Smooth muscle cell (in vitro differentiated cells): Measurements from ENCODE around the gene HTT-AS. TPM values are rescaled to one million over a fixed set of nuclear protein-coding genes. Genes with fewer than 3 reads are reported as not detected.
A peak's percentile ranks its signal among the peaks of the same experiment; 100 is the strongest.

Experiments
- DNase-seq: peaks from one replicate; lab custom pipeline; 2025; ENCODE audit not compliant: unreplicated experiment; lab: John Stamatoyannopoulos, UW
- H2AFZ ChIP-seq: fragments of 200-600 bp; sonication (generic); 2 replicates; pipeline ENCODE4 v1.6.0; 2016; ENCODE audit warnings: antibody characterized with exemption, low read depth, mild to moderate bottlenecking
- H3F3A ChIP-seq: fragments of 200-600 bp; sonication (generic); 2 replicates; pipeline ENCODE4 v1.6.0; 2017; ENCODE audit warnings: antibody characterized with exemption, low read depth
- H3K27ac ChIP-seq: fragments of 200-600 bp; sonication (generic); 2 replicates; pipeline ENCODE4 v1.5.1; 2016; ENCODE audit warnings: low read depth, mild to moderate bottlenecking
- H3K27me3 ChIP-seq: fragments of 200-600 bp; sonication (generic); 2 replicates; pipeline ENCODE4 v1.6.1; 2016; ENCODE audit warnings: low read depth, mild to moderate bottlenecking
- H3K36me3 ChIP-seq: fragments of 200-600 bp; sonication (generic); 2 replicates; pipeline ENCODE4 v1.5.1; 2016; ENCODE audit warnings: low read depth
- H3K4me1 ChIP-seq: fragments of 200-600 bp; sonication (generic); 2 replicates; pipeline ENCODE4 v1.5.1; 2016; ENCODE audit warnings: low read depth
- H3K4me2 ChIP-seq: fragments of 200-600 bp; sonication (generic); 2 replicates; pipeline ENCODE4 v1.6.0; 2016; ENCODE audit warnings: mild to moderate bottlenecking
- H3K4me3 ChIP-seq: fragments of 200-600 bp; sonication (generic); 2 replicates; pipeline ENCODE4 v1.5.1; 2016; ENCODE audit warnings: mild to moderate bottlenecking
- H3K79me2 ChIP-seq: fragments of 200-600 bp; sonication (generic); 2 replicates; pipeline ENCODE4 v1.6.0; 2016; ENCODE audit warnings: low read depth, mild to moderate bottlenecking
- H3K9ac ChIP-seq: fragments of 200-600 bp; sonication (generic); 2 replicates; pipeline ENCODE4 v1.6.0; 2016; ENCODE audit warnings: low read depth
- H3K9me3 ChIP-seq: fragments of 200-600 bp; sonication (generic); replicated peaks from 2 replicates; pipeline ENCODE4 v1.5.1; 2016; ENCODE audit warnings: low read depth
- H4K20me1 ChIP-seq: fragments of 200-600 bp; sonication (generic); 2 replicates; pipeline ENCODE4 v1.6.0; 2016; ENCODE audit warnings: low read depth
- WGBS: methylation state at CpG from one replicate; pipeline ENCODE4 v1.1.7; 2016; ENCODE audit warnings: low lambda C conversion rate; 5-methylcytosine and 5-hydroxymethylcytosine counted together
- polyA plus RNA-seq: library from polyadenylated mRNA; unstranded; fragments of >200 nt; fragmentation: Nextera tagmentation; extraction: Ambion mirVana; gene quantifications from 2 replicates; pipeline ENCODE4 v1.2.1, GENCODE V29; 2016
- total RNA-seq: library from RNA; depleted of rRNA; stranded (reverse); fragments of >200 nt; gene quantifications from 2 replicates; pipeline ENCODE4 v1.2.3, GENCODE V29; 2014
- TF ChIP-seq, protein P1 (sequence below): fragments of 200-600 bp; sonication (generic); IDR thresholded peaks from 2 replicates; pipeline ENCODE4 v1.5.1; 2017; ENCODE audit warnings: borderline replicate concordance, mild to moderate bottlenecking, antibody characterized with exemption; ENCODE audit not compliant: insufficient read depth, poor library complexity, severe bottlenecking

The HTT-AS gene
- total and polyA plus RNA-seq, 2 experiments from 2014 or later = not detected

DNA sequence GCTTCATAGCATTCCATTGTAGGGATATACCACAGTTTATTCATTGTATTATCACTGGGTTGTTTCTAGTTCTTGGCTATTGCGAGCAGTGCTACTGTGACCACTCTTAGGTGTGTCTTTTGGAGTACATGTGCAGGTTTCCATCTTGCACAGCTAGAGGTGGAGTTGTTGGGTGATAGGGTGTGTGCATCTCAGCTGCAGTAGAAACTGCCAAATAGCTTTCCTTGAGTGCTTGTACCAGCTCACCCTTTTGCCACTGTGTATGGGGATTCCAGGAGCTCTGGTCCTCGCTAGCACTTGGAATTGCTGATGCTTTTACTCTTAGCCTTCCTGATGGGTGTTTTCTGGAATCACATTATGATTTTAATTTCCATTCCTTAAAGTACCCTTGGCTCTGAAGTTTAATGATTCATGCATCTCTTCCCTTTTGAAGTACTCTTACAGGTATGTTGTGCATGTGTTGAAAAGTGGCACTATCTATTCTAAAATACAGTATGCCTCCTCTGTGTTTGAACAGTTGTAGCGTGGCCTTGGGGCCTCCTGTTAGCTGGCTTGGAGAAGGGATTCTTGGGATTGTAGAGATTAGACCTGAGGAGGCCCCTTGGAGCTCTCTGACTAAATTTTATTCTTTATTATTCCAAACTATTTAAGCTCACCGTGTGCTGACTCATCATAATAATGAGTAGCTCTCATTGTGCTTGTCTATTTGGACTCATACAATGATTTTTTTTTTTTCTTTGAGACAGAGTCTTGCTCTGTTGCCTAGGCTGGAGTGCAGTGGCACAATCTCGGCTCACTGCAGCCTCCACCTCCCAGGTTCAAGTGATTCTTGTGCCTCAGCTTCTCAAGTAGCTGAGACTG is 38.5 kb upstream of the HTT-AS start:
- no peak overlapping the region for H2AFZ ChIP-seq
- H3K36me3 ChIP-seq = no peaks in the 10 kb centered on the region
- H3K4me2 ChIP-seq = no peak overlapping the region
- no peak overlapping the region for H3K4me3 ChIP-seq
- TF ChIP-seq, protein P1, sequence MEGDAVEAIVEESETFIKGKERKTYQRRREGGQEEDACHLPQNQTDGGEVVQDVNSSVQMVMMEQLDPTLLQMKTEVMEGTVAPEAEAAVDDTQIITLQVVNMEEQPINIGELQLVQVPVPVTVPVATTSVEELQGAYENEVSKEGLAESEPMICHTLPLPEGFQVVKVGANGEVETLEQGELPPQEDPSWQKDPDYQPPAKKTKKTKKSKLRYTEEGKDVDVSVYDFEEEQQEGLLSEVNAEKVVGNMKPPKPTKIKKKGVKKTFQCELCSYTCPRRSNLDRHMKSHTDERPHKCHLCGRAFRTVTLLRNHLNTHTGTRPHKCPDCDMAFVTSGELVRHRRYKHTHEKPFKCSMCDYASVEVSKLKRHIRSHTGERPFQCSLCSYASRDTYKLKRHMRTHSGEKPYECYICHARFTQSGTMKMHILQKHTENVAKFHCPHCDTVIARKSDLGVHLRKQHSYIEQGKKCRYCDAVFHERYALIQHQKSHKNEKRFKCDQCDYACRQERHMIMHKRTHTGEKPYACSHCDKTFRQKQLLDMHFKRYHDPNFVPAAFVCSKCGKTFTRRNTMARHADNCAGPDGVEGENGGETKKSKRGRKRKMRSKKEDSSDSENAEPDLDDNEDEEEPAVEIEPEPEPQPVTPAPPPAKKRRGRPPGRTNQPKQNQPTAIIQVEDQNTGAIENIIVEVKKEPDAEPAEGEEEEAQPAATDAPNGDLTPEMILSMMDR = no peak
- peaks cover 10% of the 10 kb centered on the region for H3F3A ChIP-seq
- H3K79me2 ChIP-seq = peaks cover 4% of the 10 kb centered on the region
- peaks cover 5% of the 10 kb centered on the region for H3K4me1 ChIP-seq
- WGBS = 79% methylated on average over 5 of the region's 5 CpGs
- no peak for DNase-seq
- H4K20me1 ChIP-seq = peaks cover 25% of the 10 kb centered on the region
- no peak overlapping the region for H3K9ac ChIP-seq
- H3K27me3 ChIP-seq = no peaks in the 10 kb centered on the region
- no peaks in the 10 kb centered on the region for H3K9me3 ChIP-seq
- H3K27ac ChIP-seq = peak overlapping the region; percentile 49

DNA sequence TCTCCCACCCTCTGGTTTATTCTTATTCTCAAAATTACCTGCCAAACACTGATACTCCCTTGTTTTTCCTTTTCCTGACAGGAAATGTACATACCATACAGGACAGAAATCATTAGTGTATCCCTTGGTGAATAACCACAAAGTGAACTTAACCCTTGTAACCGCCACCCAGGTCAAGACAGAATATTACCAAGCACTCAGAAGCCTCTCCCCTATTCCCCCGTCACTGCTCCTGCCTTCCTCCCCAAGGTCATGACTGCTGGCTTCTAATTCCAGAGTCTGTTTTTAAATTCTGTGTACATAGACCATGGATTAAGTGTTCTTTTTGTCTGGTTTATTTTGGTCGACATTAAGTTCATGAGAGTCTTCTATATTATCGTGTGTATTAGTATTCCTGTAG is 37.9 kb upstream of the HTT-AS start:
- Histone ChIP-seq H3K36me3 (no peaks in the 10 kb centered on the region), H3K4me1 (peaks cover 6% of the 10 kb centered on the region), H3K9ac (no peak overlapping the region), H3K27me3 (no peaks in the 10 kb centered on the region), H3K4me3 (no peak overlapping the region), H3K79me2 (peaks cover 4% of the 10 kb centered on the region), H3K27ac (peak overlapping the region; percentile 49), H2AFZ (no peak overlapping the region), H3F3A (peaks cover 10% of the 10 kb centered on the region), H3K9me3 (no peaks in the 10 kb centered on the region), H4K20me1 (peaks cover 25% of the 10 kb centered on the region), H3K4me2 (no peak overlapping the region)
- TF ChIP-seq, protein P1 = no peak
- WGBS = 60% methylated on average over 4 of the region's 4 CpGs
- DNase-seq = no peak

DNA sequence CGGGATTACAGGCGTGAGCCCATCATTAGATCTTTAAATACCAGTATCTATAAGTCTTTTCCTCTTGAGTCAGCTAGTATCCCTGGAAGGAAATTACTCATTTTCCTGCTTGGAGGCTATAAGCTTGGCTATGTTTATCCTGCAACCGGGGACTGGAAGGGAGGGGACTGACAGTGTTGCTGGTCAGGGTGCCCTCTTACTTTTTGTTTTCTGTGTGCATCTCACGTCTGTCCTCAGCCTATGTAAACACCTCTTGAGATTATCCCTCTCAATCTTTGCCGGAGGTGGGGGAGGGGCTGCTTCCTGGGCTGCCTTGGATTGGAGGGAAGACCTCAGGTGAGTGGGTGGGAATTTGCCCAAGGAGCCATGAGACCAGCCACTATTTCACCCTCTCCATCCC is 37.1 kb upstream of the HTT-AS start:
- Histone ChIP-seq H3K9ac (no peak overlapping the region), H3K4me1 (peaks cover 11% of the 10 kb centered on the region), H3K79me2 (peaks cover 4% of the 10 kb centered on the region), H3K36me3 (no peaks in the 10 kb centered on the region), H3K27me3 (no peaks in the 10 kb centered on the region), H2AFZ (no peak overlapping the region), H3K4me2 (peak overlapping the region; percentile 13), H4K20me1 (peaks cover 24% of the 10 kb centered on the region), H3F3A (peaks cover 10% of the 10 kb centered on the region), H3K4me3 (no peak overlapping the region), H3K9me3 (no peaks in the 10 kb centered on the region), H3K27ac (peak overlapping the region; percentile 49)
- WGBS = 27% methylated on average over 5 of the region's 5 CpGs
- DNase-seq = no peak
- TF ChIP-seq, protein P1 = no peak
